GM21786 (cell line): Measurements from ENCODE around the gene WDFY1.

Source experiments
- ATAC-seq: cut with Tn5 transposase; IDR thresholded peaks from one replicate; pipeline ENCODE4 v1.9.1; 2021; ENCODE audit not compliant: unreplicated experiment

Gene WDFY1

DNA sequence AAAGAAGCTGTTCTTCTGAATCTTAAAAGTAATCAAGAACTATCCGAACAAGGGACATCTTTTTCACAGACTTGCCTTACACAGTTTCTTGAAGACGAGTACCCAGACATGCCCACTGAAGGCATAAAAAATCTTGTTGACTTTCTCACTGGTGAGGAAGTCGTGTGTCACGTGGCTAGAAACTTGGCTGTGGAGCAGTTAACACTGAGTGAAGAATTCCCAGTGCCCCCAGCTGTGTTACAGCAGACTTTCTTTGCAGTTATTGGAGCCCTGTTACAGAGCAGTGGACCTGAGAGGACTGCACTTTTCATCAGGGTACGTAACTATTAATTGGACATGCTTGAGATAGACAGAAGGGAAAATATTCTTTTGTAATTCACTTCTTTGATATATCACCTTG, 14.6 kb upstream of the WDFY1 start:
- ATAC-seq = no peak

DNA sequence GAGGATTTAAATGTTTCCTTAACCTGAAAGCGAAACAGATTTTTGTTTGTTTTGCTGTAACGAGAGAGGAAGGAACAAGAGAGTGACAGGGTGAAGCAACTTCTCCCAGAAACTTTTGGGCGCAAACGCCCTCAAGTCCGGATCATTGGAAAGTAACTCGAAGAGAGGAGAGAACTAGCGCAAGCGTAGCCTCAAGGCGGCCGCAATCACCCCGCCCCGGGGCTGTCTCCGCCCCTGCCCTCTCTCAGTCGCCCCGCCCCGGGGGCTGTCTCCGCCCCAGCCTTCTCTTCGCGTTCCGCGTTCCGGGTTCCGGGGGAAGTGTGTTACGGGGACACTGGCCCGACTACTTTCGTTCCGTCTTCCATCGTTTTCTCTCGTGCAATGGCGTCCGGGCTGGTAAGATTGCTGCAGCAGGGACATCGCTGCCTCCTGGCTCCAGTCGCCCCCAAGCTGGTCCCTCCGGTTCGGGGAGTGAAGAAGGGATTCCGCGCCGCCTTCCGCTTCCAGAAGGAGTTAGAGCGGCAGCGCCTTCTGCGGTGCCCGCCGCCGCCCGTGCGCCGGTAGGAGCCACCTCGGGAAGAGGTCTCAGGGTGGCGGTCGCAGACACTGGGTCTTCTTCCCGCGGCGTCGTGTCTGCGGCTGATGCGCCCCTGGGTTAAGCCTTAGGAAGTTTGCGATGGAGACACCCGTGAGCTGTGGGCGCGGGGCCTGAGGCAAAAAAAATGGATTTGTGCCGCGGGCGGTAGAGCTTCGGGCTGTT, 12.1 kb upstream of the WDFY1 start, which contains the start of gene MRPL44:
TSS of gene MRPL44 (plus strand) at position 372 of the 760 bp plus-strand sequence. CDS start at position 382, 10 bp downstream.
- peak; percentile 83 for ATAC-seq

- ATAC-seq = peak; percentile 33
Observed at GRCh38 chr2:223956300-223956699, 11.2 kb upstream of the WDFY1 start.

GRCh38 chr2:223954401-223954800, 9.3 kb upstream of the WDFY1 start:
- no peak for ATAC-seq

DNA sequence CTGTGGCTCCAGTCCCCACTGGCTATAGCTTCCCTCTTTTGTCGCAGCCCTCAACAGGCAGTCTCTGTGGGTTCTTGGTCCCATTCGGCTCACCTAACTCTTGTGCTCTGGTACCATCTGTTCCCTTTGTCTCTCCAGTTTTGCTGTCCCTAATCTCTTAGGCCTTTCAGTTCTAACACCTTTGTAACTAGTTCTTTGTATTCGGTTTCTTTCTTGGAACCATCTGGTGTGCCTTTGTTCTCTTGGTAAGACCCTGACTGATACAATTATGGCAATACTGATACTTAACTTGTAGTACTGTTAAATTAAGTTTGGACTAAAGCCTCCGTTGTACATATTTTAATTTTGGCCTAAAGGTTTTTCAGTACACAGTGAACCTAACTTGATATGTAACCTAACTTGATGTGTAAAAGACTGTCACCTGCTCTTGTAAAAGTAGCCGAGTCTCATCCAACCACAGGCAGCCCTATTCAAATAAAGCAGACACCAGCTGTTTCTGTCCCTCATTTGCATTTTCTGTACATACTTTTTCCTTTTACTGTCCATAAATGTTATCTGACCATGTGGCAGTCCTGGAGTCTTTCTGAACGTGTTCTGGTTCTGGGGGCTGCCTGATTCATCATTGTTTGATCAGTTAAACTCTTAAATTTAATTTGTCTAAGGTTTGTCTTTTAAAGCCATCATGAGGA, 7.3 kb upstream of the WDFY1 start:
- peak; percentile 45 for ATAC-seq

DNA sequence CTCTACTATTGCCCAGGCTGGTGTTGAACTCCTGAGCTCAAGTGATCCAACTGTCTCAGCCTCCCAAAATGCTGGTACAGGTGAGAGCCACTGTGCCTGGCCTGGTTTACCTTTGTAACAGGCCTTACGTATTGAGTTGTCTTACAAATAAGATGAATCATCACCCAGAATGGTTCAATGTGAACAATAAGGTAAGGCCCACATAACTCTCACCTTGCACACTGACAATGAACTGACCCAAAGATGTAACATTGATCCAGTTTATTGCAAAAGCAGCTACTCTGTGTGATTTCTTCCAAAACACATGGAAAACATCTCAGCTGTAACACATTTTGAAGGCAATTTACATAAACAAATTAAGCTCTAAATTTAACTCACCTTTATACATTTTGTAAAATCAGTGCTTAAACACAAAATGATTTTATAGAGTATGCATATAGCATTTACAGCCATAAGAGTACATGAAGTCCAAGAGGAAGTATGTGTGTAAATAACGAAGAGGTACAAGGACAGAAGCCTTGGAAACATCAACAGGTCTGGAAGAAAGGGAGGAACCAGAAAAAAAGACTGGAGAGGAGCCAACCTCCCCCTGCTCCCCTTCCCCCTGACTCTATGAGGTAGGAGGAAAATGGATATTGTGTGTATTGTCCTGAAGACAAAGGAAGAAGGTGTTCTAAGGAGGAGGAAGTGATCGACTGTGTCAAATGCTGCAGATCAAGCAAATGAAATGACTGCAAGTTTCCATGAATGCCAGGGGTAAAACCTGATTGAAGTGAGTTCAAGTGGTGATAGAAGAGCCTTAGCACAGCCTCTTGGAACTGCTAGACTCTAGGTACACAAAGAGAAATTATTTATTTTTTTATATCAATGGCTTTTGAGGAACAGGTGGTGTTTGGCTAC, 5.6 kb upstream of the WDFY1 start:
- ATAC-seq = no peak

DNA sequence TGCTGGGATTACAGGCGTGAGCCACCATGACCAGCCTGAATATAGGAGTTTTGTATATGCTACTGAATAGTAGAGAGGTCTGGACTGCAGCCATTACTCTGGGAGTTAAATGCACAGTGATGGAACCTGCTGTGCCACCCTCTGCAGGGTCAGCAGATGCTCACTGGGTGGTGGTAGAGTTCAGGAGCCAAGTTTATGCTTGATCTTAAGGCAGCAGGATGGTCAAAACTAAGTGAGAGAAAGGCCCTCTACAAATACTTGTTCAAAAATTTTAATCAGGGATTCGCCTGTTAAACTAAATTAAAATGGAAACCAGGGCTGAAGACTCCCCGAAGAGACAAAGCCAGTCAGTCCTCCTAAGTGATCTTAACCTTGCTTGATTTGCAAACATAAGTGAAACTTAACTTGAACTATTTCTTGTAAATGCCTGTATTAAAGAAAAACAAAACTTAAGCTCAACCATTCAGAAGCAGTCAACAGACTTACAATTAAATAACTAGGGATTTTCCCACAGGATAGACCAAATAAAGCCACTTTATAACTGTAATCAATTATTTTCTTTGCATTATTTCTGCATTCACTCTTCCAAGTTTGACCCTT, 4.2 kb upstream of the WDFY1 start:
- no peak for ATAC-seq

GRCh38 chr2:223947711-223948205, 2.6 kb upstream of the WDFY1 start:
- ATAC-seq = no peak

- no peak for ATAC-seq
Observed at GRCh38 chr2:223945755-223946154, 620 bp upstream of the WDFY1 start.

GRCh38 chr2:223944166-223944702, 901 bp downstream of the WDFY1 start:
- ATAC-seq = no peak

DNA sequence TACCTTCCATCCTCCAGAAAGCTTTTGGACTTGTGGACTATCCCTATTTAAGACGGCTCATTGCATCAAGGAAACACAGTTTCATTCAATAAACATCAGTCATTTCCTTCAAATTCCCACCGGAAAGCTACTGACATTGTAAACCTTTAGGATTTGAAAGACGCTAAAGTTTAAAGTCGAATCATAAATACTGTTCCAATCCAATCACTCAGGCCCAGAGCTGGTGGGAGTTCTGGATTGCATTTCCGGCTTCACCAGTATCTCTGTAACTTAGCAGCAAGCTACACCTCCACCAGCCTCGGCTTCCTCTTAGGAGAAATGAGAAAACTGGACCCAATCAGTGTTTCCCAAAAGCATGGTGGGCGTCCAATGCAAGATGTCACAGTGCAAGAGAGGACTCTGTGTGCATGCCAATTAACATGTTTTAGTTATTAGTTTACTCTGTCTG, 1.6 kb downstream of the WDFY1 start:
- ATAC-seq = no peak

- no peak for ATAC-seq
Observed at GRCh38 chr2:223943135-223943534, 2.0 kb downstream of the WDFY1 start.

- ATAC-seq = peak; percentile 52
Observed at GRCh38 chr2:223941579-223942277, 3.4 kb downstream of the WDFY1 start.

DNA sequence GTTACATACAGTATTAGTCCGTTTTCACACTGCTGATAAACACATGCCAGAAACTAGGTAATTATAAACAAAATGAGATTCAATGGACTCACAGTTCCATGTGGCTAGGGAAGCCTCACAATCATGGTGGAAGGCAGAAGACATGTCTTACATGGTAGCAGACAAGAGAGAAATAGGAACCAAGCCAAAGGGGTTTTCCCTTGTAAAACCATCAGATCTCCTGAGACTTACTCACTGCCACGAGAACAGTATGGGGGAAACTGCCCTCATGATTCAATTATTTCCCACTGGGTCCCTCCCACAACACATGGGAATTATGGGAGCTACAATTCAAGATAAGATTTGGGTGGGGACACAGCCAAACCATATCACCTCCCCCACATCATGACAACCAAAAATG, 5.7 kb downstream of the WDFY1 start:
- ATAC-seq = peak; percentile 34

GRCh38 chr2:223937535-223937934, 7.6 kb downstream of the WDFY1 start:
- ATAC-seq = no peak

DNA sequence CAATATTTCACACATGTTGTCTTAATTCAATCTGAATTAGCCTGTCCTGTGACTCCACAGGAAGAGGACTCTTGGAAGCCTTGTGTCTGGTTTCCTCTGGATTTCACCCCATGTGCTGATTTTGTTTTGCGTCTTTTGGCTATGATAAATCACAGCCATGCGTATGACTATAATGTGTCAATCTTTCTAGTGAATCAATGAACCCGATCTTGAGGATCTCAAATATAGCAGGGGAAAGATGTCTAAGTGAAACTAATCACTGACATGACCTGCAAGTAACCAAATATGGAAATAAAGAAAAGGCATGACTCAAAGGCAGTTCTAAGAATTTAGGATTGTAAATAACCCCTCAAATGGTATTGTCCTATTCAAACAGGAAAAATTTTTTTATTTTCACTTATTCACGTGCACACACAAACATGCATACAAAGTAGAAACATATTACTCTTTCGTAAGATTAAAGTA, 8.2 kb downstream of the WDFY1 start:
- ATAC-seq = peak; percentile 22

- no peak for ATAC-seq
Observed at GRCh38 chr2:223935459-223936125, 9.5 kb downstream of the WDFY1 start.

- ATAC-seq = no peak
Observed at GRCh38 chr2:223934870-223935269, 10.3 kb downstream of the WDFY1 start.
